ENCODE data around the gene ATP1A3.

DNA sequence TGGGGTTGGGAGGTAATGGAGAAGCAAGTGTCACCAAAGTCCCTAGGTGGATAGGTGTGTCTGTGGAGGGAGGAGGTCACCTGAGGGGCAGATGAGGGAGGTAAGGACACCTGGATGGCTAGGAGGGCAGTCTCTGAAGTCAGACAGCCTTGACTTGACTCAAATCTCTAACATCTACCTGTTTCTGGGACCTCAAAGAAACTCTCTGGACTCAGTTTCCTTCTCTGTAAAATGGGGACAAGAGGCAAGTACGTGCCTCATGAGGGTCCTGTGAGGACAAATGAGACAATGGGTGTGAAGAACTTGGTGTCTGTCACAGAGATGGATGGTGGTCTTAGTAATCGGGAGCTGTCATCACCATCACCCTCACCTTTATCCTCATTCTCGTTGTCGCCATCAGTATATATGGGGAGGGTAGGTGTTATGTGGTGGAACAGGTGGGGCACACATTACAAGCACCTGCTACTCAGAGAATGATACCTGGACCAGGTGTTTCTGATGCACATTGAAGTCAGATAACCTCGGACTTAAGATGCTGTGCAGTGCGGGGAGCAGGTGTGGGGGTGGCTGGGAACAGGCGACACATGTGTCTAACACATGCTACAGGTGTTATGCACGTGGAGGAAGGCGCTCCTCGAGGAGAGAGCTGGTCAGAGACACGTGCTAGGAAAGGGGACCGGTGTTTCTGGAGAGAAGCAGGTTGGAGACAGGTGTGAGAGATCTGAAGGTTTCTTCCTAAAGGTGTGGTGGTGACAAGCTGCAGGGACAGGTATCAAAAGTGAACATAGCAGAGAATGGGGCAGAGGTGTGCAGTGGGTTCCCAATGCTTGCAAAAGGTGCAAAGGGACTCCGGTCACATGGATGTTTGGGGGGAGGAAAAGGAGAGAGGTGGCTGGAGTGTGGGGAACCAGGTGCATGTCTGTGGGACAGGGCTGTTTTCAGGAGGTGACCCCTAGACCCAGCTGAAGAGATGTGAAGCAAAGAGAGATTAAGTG, 69.6 kb downstream of the ATP1A3 start:
- TF ChIP-seq CTCF (IDR thresholded peaks at IDR 0.05; ENCODE audit: low read length) (no peak), EZH2 (optimal IDR thresholded peaks at IDR 0.05; ENCODE audit: low read depth, low read length) (no peak), EZH2phosphoT487 (IDR thresholded peaks at IDR 0.05; ENCODE audit: low read length) (no peak)
